ENCODE measurements around the gene LPCAT3.
A peak's percentile ranks its signal among the peaks of the same experiment; 100 is the strongest.
"Not testable (repeated sequence)": the region's sequence is repeated elsewhere in the genome, so short reads cannot be mapped to it uniquely, and the experiment has no call there.

Gene LPCAT3, protein sequence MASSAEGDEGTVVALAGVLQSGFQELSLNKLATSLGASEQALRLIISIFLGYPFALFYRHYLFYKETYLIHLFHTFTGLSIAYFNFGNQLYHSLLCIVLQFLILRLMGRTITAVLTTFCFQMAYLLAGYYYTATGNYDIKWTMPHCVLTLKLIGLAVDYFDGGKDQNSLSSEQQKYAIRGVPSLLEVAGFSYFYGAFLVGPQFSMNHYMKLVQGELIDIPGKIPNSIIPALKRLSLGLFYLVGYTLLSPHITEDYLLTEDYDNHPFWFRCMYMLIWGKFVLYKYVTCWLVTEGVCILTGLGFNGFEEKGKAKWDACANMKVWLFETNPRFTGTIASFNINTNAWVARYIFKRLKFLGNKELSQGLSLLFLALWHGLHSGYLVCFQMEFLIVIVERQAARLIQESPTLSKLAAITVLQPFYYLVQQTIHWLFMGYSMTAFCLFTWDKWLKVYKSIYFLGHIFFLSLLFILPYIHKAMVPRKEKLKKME

DNA sequence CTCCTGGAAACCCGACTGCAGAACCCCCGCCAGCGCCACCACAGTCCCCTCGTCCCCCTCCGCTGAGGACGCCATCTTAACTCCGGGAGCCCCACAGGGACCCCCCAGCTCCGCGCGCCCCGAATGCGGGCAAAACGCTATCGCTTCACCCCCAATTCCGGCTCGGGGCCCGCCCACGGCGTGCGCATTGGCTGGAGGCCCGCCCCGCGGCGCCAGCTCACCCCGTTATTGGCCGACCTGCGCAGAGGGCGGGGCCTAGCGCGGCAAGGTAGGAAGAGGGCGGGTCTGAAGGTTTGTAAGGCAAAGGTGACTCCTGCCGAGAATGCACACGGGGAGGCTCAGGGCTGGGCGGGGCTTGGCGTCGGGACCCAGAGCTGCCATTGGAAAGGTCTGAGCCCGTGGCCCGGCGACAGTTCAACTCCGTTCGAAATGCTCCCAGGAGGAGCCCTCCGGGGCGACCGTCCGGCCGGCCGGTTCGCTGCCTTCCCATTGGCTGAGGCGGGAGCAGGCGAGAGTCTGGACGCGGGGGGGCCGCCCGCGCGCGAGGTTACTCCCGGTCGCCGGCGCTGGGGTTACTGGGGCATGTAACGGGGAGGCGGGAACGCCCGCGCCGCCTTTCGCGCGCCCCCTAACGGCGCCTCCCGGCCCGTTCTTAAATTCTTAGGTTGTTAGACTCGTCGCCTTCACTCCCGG, at the start of gene LPCAT3:
LPCAT3 (minus strand) TSS at position 127 of the 693 bp plus-strand sequence; CDS start at position 75, 52 bp downstream.
- ATAC-seq = peak; percentile 96 to 98

DNA sequence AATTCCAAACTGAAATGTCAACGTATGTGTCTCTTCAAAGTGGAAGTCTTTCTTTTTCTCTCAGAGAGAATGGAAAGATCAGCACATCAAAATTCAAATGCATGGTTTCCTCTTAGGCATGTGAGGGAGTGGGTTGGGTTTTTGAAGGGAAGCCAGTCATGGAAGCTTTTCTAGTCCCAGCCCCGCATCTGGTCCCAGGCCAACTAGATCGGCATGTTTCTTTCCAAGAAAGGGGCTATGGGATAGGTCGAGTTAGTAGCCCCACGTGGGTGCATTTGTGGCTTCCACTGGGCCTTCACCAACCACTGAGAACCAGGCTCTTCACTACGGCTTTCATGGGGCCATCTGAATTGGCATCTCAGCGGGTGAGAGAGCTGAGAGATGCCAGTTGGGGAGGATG, 48.8 kb upstream of the LPCAT3 start:
- ATAC-seq = no peak

DNA sequence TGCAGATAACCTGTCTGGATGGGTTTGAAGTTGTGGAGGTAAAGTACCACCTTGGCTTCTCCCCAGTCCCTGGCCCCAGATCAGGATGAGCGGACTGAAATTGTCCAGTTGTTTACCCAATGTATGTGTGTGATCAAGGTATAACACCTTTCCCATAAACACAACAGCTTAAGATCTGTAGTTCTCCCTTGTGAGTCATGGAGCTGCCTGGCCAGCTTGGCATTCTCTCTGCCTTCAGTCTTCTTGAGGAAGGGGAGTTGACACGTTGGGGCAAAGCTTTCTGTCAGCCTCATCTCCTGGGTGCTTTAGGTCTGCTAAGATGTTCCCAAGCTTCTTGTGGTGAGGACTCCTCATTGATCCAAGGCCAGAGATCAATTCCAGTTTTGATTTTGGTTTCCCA, 48.3 kb upstream of the LPCAT3 start:
- ATAC-seq = no peak

DNA sequence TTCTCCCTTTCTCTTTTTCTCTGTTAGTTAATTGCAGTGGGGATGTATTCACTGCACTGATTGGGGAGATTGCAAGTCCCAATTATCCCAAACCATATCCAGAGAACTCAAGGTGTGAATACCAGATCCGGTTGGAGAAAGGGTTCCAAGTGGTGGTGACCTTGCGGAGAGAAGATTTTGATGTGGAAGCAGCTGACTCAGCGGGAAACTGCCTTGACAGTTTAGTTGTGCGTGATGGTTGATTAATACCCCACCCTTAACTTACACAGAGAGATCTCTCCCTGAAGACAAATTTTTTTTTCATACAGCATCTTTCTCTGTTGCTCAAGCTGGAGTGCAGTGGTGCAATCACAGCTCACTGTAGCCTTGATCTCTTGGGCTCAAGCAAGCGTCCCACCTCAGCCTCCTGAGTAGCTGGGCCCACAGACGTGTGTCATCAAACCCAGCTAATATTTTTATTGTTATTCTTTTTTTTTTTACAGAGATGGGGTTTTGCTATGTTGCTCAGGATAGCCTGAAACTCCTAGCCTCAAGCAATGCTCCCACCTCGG, 46.9 kb upstream of the LPCAT3 start:
- ATAC-seq = no peak

DNA sequence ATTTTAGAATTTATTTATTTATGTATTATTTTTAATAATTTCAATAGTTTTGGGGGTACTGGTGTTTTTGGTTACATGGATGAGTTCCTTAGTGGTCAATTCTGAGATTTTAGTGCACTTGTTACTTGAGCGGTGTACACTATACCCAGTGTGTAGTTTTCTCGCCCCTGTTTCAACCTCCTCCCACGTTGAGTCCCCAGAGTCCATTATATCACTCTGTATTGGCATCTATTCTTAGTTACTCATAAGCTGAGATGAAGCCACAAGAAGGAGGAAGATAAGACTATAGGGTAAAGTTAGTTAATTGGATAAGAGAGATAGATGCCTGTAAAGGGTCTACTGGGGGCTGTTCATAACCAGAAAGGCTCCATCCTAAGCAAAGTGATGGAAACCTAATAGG, 46.2 kb upstream of the LPCAT3 start:
- ATAC-seq = no peak

DNA sequence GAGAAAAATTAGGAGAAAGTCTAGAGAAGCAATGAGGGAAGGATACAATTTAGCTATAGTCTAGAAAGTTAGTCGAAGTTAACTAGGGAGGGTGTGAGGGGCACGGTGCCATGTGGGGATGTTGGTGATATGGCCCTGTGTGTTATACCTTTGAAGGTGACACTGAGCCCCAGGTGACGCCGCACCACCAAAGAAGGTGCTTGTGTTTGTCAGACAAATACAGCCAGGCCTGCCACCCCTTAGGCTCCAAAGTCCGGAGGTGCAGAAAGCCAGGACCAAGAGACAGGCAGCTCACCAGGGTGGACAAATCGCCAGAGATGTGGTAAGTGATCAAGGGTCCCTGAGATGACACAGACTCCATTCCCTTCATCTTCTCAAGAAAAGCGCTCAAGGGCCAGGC, 43.3 kb upstream of the LPCAT3 start:
- no peak for ATAC-seq

DNA sequence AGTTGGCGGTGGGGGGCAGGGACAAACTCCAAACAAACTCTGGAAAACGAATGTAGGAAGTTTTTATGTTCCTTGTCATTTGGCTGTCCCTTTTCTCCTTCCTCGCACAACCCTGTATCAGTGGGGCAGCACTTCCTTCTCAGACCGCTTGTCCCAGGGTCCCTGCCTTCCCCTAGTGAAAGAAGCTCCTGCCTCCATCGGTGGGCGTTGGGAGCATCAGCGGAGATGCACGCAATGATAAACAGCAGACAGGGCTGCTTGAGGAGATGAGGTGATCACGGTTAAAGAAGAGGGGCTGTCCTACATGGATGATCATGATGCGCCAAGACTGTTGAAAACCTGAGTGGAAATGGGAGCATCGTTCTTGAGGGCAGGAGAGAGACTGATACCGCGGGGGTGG, 42.9 kb upstream of the LPCAT3 start:
- ATAC-seq = no peak

DNA sequence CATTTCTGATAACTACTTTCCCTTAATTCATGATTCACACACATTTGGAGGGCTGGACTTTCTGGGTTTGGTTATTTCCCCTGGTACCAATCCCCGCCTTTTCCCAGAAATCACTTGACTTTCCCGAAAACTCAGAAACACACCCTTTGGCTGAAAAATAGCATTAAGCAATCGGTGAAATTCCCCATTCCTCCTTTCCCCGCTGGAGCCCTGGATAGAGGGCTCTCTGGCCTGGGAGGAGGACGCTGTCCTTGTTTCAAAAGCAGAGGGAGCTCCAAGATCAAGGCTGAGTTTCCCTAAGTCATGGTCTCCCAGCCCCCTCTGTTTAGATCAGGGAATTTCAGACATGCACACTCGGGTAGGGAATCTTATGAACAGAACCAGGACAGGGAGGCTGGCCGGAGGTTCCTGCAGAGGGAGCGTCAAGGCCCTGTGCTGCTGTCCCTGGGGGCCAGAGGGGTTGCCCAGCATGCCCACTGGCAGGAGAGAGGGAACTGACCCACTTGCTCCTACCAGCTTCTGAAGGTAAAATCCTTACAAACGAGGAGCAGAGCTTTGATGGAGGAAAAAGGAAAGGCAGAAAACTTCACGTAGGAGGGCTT, 42.2 kb upstream of the LPCAT3 start, which contains the start of gene C1S:
C1S (plus strand) TSS at position 366 of the 602 bp plus-strand sequence. CDS start 1,195 bp downstream, outside the sequence.
- no peak for ATAC-seq

DNA sequence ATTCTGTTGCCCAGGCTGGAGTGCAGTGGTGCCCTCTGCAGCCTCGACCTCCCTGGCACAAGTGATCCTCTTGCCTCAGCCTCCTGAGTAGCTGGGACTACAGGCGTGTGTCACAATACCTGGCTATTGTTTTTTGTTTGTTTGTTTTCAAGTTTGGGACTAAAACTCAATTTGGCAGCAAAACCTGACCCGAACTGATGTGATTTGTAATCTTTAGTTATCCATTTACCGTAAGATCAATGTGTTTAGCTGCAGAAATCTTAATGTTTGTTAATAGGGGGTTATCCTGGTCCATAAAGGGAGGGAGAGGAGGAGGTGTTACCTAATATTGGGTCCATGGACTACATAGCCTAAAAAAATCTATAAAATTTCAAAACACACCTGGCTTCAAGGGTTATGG, 41.5 kb upstream of the LPCAT3 start:
- ATAC-seq = no peak

DNA sequence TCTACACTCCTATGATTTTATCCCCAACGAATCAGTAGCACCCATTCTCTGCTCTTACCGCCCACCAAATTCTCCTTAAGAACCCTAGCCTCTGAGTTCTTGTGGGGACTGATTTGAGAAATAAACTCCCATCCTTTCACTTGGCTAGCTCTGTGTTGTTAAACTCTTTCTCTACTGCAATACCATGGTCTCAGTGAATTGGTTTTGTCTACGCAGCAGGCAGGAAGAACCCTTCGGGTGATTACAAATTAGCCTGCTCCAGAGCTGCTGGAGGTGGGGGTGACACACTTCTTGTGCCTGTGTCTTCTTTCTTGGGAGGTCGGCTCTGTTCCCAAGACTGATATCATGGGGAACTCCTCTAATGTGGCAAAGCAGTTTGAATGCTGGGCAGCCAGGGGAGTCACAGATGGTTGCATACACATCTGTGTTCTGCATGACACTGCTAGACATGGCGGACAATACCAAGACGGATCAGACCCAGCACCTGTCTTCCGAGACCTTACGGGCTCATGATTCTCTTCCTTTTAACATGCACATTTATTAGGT, 40.6 kb upstream of the LPCAT3 start:
- ATAC-seq = no peak

DNA sequence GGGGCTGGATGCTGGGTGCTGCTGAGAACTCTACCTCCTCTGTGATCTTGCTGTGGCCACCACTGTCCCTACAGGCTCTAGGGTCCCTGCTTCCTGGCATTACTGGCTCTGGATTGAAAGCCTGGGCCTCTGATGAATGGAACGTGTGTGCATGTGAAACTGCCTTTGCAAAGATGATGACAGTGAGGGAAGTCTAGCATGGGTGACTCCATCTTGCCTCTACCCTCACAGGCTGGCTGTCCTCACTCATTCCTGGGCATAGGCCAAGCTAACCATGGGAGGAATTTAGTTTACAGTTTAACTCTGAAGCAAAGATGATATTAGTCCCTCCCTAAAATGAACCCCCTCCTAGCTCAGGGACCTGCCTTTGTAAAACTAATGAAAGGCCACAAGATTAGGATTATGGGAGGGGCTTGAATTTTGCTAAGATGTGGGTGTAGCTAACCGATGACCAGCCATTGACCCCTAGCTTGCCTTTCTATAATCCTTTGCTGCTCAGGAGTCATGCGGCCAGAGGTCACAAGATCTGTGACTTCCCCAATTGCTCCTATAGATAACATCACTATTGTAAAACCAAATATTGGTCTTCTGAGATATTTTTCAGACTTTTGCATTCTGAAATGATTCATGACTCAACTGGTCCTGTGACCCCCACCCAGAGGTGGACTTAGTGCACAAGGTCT, 40.0 kb upstream of the LPCAT3 start:
- ATAC-seq = no peak

DNA sequence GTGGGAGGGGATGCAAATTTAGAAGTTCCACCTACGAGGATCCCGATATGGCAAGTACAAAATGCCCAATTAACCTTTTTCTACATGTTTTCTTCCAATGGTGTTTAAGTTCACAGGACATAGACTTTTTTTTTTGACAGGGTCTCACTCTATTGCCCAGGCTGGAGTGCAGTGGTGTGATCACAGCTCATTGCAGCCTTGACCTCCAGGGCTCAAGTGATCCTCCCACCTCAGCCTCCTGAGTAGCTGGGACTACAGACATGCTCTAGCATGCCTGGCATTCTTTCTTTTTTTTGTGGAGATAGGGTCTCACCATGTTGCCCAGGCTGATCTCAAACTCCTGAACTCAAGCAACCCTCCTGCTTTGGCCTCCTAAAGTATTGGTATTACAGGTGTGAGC, 37.5 kb upstream of the LPCAT3 start:
- not testable (repeated sequence) for ATAC-seq

DNA sequence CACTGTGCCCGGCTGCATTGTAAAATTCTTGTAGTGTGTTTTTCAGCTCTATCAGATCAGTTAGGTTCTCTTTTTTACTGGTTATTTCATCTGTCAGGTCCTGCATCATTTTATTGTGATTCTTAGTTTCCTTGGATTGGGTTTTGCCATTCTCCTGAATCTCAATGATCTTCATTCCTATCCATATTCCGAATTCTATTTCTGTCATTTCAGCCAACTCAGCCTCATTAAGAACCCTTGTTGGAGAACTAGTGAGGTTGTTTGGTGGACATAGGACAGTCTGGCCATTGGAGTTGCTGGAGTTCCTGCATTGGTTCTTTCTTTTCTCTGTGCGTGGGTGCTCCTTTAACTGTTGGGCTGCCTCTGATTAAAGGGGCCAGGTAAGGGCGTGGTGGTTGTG, 36.6 kb upstream of the LPCAT3 start:
- ATAC-seq = no peak

DNA sequence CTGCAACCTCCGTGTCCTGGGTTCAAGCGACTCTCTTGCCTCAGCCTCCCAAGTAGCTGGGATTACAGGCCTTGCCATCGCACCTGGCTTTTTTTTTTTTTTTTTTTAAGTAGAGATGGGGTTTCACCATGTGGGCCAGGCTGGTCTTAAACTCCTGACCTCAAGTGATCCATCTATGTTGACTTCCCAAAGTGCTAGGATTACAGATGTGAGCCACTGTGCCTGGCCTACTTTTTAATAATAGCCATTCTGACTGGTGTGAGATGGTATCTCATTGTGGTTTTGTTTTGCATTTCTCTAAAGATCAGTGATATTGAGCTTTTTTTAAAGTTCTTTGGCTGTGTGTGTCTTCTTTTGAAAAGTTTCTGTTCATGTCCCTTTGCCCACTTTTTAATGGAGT, 31.7 kb upstream of the LPCAT3 start:
- ATAC-seq = not testable (repeated sequence)

DNA sequence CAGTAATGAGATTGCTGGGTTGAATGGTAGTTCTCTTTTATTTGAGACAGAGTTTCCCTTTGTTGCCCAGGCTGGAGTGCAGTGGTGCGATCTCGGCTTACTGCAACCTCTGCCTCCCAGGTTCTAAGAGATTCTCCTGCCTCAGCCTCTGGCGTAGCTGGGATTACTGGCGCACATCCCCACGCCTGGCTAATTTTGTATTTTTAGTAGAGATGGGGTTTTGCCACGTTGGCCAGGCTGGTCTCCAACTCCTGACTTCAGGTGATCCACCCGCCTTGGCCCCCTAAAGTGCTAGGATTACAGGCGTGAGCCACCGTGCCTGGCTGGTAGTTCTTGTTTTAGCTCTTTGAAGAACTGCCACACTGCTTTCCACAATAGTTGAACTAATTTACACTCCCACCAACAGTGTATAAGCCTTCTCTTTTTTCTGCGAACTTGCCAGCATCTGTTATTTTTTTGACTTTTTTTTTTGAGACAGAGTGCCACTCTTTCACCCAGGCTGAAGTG, 31.2 kb upstream of the LPCAT3 start:
- not testable (repeated sequence) for ATAC-seq

DNA sequence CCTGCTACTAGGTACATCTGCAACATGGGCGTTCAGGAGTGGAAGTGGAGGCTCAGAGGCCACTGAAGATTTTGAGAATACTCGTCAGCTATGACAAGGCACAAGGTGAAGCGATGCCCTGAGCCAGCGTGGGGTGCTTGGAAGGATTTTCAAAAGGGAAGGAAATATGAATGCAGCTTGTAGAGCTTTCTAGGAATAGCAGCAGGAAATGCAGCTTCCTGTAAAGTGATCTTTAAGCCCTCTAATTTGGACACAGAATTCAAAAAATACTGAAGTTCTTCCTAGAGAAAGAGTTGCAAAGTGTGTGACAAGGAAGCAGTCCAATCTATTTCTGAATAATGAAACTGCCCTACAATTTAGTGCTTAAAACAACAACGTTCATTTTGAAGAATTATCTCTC, 29.0 kb upstream of the LPCAT3 start:
- no peak for ATAC-seq

DNA sequence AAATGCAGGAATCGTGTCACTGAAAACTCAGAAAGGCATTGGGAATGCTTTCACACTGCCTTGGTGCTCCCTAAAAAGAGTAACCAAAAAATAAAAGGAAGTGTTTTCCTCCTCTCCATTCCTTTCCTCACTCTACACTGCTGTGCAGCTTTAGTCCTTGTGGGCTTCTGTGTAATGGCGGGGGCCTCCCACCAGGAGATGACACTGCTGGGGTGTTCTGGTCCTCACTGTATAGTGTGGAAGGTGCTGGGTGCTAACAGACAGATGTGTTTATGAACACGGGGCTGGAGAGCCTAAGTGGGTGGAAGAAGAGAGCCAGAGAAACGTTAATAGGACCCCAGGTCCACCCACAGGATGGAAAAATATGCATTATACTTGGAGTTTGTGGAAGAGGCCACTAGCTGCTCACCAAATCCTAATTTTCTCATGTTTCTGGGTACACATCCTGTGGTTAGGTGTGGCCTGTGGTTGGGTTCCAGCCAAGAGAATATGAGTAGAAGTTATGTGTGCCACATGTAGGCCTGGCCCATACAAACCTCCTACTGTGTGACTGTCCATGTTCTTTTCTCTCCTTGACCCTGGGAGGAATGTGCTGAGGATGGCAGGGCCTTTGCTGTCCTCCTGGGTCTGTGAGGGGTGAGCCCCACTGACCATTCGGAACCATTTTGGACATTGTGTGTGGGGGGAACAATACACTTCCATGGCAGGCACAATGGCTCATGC, 28.3 kb upstream of the LPCAT3 start:
- no peak for ATAC-seq

DNA sequence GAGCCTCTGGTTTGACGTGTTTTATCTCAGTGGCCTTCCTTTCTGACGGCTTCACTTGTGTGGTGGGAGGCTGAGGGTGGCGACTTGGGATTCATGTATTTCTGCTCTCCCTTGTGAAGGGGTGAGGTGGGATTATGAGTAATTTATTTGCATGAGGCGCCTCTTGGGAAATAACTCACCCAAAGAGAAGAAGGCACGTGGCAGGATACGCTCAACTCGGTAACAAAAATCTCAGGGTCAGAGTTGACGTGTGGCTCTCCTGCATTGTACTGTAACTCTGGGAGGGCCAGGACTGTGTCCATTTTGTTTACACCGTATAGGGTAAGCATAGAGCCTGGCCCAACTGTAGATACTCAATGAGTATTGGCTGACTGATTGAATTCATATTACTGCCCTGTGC, 27.6 kb upstream of the LPCAT3 start:
- ATAC-seq = no peak

DNA sequence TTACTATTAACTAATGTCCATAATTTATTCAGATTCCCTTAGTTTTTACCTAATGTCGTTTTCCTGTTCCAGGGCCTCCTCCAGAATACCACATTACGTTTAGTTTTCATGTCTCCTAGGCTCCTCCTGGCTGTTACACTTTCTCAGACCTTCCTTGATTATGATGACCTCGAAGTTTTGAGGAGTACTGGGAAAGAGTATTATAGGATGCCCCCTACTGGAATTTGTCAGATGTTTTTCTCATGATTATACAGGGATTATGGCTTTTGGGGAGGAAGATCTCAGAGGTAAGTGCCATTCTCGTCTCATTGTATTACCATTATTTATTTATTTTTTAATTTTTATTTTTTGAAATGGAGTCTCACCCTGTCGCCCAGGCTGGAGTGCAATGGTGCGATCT, 24.6 kb upstream of the LPCAT3 start:
- ATAC-seq = no peak

DNA sequence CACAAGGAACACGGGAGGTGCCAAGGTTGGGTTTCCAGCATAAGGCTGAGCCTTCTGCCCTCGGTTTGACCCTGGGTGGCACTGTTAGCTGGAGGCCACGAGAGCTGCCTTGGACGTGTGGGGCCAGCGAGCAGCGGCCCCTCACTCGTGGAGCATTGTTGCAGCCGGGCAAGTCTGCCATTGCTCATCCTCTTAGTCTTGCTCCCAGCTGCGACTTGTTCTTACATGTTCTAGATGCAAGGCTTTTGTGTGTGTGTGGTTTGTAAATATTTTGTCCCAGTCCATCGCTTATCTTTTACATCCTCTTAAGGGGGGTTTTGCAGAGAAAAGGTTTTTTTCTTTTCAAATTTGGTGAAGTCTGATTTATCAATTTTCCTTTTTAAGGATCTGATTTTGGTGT, 21.1 kb upstream of the LPCAT3 start:
- ATAC-seq = no peak

DNA sequence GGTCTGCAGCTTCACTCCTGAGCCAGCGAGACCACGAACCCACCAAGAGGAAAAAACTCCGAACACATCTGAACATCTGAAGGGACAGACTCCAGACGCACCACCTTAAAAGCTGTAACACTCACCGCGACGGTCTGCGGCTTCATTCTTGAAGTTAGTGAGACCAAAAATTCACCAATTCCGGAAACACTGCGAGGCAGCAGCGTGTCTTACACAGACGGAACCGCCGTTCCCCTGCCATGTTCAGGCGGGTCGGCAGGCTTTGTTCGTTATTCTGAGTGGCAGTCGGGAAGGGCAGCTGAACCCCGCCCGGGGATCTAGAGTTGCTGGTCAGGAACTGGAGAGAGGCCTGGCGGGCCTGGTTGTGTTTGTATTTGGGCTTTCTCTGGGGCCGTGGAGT, 20.3 kb upstream of the LPCAT3 start:
- ATAC-seq = no peak

All from activated CD4-positive, CD25-positive, alpha-beta regulatory T cell treated with anti-CD3 and anti-CD28 coated beads, Interleukin-2, amount 50 U/mL, for 24 hours (primary cell).